Measurements from ENCODE around the gene LGALS9.

LGALS9 gene

GRCh38 chr17:27588354-27588753 is 42.6 kb upstream of the LGALS9 start:
- no peak for DNase-seq
- intact Hi-C loops (cut with DNase I; ENCODE audit: low total_unique reads) = no loop called here
- H3K27me3 ChIP-seq = no peaks in the 10 kb centered on the region
- peaks cover 16 to 51% (median 51%) of the 10 kb centered on the region in 3 donors for H3K36me3 ChIP-seq
- no peak for TF ChIP-seq CTCF (IDR thresholded peaks at IDR 0.05)
- no peaks in the 10 kb centered on the region for H3K9me3 ChIP-seq
- no peak overlapping the region for H3K4me3 ChIP-seq
- H3K27ac ChIP-seq = no peak overlapping the region
- no peaks in the 10 kb centered on the region for H3K4me1 ChIP-seq

DNA sequence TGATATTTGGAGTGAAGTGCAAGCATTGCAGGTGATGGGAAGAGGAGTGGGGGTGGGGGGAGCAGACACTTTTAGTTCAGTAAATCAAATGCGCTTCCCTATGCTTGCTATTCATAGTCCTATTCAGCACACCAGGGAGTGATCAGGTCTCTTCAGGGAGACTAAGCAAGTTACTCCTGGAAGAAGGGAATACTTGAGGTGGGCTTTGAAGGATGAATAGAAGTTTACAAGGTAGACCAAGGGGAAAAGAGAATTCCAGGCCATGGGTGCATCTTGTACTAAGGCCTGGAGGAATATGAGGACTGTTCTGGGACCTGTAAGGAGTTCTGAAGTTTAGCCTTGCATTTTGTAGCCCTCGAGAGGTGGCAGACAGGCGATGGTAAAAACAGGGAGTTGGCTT is 40.1 kb upstream of the LGALS9 start:
- Histone ChIP-seq H3K27ac (no peak overlapping the region), H3K4me1 (no peaks in the 10 kb centered on the region), H3K9me3 (no peaks in the 10 kb centered on the region), H3K27me3 (no peaks in the 10 kb centered on the region), H3K4me3 (no peak overlapping the region), H3K36me3 (peaks cover 11 to 72% (median 56%) of the 10 kb centered on the region in 3 donors)
- no peak for TF ChIP-seq CTCF (IDR thresholded peaks at IDR 0.05)
- intact Hi-C loops (cut with DNase I; ENCODE audit: low total_unique reads) = loop anchor here (10.0 kb wide), 1 partner anchor 136 kb away; the partner anchor contains the start of gene KSR1
- no peak for DNase-seq

DNA sequence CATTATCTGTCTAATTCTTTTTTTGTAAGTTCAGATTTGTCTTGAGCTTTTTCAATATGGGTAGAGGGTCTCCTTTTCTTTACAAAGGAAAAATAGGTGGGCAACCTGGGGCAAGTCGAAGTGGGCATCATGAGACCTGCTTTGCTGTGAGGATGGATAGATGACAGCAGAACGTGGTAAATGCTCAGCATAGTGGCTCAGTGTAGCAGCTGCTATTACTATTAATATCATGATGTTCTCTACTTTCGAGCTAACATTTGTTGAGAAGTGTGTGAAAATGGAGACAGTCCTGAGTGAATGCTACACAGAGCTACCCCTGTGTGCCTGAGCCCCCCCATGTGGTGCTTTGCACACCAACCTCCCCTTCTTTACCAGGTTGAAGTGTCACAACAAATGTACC is 39.0 kb upstream of the LGALS9 start:
- intact Hi-C loops (cut with DNase I; ENCODE audit: low total_unique reads) = loop anchor here (10.0 kb wide), 1 partner anchor 137 kb away; the partner anchor contains the start of gene KSR1
- no peak for TF ChIP-seq CTCF (IDR thresholded peaks at IDR 0.05)

DNA sequence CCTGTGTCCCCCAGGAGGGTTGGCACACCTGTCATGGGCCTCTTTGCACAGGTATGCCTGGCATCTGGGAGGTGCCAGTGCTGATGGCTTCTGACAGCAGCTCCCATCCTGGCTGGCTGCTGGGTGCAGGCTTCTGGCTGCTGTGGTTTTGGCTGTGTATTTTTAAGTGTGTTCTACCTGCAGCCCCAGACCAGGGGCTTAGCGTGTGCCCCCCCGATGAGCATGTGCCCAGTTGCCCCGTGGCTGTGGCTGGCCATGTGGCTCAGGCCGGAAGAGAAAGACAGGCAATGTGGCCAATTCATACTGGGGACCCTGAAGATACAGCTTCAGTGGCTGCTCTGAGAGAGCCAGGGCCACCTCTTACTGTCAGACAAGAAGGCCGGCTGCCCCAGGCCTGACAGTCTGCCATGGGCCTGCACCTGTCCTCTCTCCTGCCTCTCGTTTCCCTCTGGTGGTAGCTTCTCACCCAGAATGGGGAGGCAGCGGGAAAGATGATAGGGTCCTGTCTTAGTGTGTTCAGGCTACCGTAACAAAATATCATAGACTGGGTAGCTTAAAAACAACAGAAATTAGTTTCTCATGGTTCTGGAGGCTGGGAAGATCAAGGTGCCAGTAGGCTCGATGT is 37.6 kb upstream of the LGALS9 start:
- H3K36me3 ChIP-seq = peaks cover 7 to 77% (median 51%) of the 10 kb centered on the region in 3 donors
- DNase-seq = no peak
- H3K4me3 ChIP-seq = no peak overlapping the region
- no peaks in the 10 kb centered on the region for H3K9me3 ChIP-seq
- no peaks in the 10 kb centered on the region for H3K27me3 ChIP-seq
- TF ChIP-seq CTCF (IDR thresholded peaks at IDR 0.05) = no peak
- intact Hi-C loops (cut with DNase I; ENCODE audit: low total_unique reads) = loop anchor here (10.0 kb wide), 1 partner anchor 139 kb away; the partner anchor contains the start of gene KSR1
- no peaks in the 10 kb centered on the region for H3K4me1 ChIP-seq
- H3K27ac ChIP-seq = no peak overlapping the region

More for the DNA sequence above, 39.0 kb upstream of the LGALS9 start:
- Histone ChIP-seq H3K4me1 (no peaks in the 10 kb centered on the region), H3K4me3 (no peak overlapping the region), H3K36me3 (peaks cover 10 to 74% (median 51%) of the 10 kb centered on the region in 3 donors), H3K27me3 (no peaks in the 10 kb centered on the region), H3K9me3 (no peaks in the 10 kb centered on the region), H3K27ac (no peak overlapping the region)
- no peak for DNase-seq

GRCh38 chr17:27593857-27594255 is 37.1 kb upstream of the LGALS9 start:
- intact Hi-C loops (cut with DNase I; ENCODE audit: low total_unique reads) = loop anchor here (10.0 kb wide), 1 partner anchor 139 kb away; the partner anchor contains the start of gene KSR1
- Histone ChIP-seq H3K4me3 (no peak overlapping the region), H3K27me3 (no peaks in the 10 kb centered on the region), H3K9me3 (no peaks in the 10 kb centered on the region), H3K27ac (no peak overlapping the region), H3K4me1 (no peaks in the 10 kb centered on the region), H3K36me3 (peaks cover 4 to 76% (median 47%) of the 10 kb centered on the region in 3 donors)
- DNase-seq = no peak
- no peak for TF ChIP-seq CTCF (IDR thresholded peaks at IDR 0.05)
